Islet precursor cell (in vitro differentiated cells): ENCODE data around the gene CHORDC1.
A peak's percentile ranks its signal among the peaks of the same experiment; 100 is the strongest.
"Not testable (repeated sequence)": the region's sequence is repeated elsewhere in the genome, so short reads cannot be mapped to it uniquely, and the experiment has no call there.

ENCODE experiments used
- DNase-seq: peaks from one replicate; pipeline ENCODE4 v3.0.0-alpha.2; 2018

Gene CHORDC1

DNA sequence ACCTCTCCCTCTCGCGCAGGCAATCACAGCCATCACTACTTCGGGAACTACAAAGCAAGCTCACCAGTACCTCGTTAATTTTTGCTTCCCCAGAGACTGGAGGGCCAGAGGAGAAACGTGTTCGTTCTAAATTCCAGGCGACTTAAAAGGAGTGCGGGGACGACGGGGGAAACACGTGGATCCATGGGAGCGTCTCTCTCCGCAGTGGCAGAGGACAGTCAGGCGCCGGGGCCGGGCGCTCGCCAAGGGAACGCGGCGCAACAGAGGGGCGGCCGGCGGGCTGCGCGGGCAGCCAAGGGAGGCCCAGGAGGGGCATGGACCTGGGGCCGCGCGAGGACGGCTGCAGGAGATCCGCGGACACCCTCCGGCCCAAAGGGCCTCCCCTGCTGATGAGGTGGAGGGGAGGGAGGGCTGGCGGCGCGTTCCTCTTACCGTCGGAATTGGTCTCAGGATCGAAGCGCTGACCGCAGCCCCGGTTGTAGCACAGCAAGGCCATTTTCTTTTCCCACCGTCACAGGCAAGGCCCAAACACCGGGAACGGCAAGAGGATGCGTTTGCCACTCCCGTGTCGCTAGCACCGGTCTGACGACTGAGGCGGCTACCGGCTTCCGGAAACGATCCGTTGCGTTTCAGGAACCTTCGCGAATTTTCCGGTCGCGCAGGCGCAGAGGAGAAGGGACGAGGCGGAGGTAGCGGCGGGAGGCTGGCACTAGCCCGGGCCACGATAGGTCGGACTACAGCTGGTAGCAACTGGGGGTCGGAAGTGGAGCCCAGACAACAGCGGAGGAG is at the start of gene CHORDC1:
Gene CHORDC1 (minus strand): TSS at position 591 of the 789 bp plus-strand sequence. CDS start 95 bp downstream, at position 496.
- peak; percentile 94 for DNase-seq

DNA sequence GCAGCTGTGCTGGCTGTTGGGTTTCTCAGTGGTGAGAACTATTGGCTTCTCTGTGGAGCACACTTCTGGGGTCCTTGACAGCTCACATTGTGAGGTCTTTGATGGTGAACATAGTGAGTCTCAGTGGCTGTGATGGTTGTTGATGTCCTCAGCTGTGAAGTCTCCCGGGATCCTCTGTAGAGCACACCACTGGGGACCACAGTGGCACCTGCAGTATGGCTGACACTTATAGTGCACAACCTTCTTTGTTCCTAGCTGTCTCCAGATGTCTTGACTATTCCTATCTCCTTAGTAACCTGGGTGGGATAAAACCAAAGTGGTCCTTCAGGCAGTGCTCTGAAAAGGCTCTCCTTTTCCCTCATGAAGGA is 34.3 kb upstream of the CHORDC1 start:
- DNase-seq: no peak

DNA sequence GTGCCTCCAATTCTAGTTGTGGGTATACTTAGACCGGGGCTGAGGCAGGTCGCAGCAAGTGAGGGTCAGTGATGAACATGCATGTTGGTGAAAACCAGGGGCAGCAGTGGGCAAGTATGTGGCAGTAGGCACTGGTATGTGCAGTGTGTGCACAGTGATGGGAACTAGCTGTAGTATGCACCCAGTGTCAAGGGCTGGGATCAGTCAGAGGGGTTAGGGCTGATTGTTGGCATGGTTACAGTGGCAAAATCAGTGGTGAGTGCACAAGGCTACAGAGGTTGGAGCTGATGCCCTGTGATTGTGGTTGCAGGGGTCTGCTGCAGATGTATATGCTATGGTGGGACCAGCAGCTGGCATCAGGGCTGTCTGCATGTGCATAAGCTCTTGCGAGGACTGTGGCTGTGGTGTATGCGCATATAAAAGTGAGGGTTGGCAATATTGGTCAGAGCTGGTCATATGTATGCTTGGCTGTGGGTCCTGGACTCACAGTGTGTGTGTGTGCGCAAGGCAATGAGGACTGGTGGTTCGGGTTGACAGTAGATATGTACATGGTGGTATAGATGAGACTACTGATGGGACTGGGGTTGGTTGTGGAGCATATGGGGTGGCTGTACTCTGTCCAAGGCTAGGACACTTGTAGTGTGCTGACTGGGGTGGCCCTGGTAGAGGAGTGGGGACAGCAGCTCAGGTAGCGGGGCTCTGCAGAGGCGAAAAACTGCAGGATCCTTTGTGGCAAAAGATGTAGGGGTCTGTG is 33.7 kb upstream of the CHORDC1 start:
- no peak for DNase-seq

DNA sequence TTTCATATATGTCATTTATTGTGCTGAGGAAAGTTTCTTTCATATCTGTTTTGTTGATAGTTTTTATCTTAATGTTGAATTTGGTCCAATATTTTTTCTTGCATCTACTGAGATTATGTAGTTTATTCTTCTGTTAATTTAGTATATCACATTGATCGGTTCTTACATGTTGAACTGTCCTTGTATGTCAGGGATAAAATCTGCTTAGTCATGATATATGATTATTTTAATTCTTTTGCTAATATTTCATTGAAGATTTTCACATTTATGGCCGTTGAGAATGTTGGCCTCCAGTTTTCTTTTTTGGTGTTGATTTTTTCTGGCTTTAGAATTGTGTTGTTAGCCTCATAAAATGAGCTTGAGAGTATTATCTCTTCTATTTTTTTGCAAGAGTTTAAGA is 31.2 kb upstream of the CHORDC1 start:
- no peak for DNase-seq

DNA sequence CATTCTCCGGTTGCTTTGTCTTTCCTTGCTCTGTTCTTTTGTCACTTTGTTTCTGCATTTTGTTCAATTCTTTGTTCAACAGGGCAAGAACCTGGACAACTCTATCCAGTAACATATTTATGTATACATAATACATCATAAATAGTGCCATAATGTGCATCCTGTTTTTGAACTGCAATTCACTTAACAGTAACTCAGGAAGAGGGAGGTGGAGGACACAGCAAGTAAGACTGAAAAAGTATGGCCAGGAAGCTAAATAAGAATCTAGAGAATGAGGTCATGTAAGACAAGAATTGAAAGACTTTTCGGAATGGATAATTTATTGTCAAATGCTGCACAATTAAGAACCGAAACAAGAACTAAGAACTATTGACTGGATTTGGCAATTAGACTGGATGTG is 29.2 kb upstream of the CHORDC1 start:
- no peak for DNase-seq

DNA sequence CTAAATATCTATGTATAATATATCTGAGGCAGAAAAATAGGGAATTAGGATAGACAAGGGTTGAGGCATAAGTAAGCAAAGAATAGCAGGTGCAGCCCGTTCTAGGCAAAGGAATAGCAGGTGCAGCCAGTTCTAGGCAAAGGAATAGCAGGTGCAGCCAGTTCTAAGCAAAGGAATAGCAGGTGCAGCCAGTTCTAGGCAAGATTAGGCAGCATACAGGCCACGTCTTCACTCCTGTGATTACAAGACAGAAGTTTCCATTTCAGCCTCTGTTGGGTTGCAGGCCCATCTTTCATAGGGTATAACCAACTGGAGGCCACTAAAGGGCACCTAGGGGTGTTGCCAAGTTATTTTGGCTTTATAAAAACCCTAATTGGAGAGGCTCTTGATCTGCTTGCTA is 28.8 kb upstream of the CHORDC1 start:
- DNase-seq: no peak

DNA sequence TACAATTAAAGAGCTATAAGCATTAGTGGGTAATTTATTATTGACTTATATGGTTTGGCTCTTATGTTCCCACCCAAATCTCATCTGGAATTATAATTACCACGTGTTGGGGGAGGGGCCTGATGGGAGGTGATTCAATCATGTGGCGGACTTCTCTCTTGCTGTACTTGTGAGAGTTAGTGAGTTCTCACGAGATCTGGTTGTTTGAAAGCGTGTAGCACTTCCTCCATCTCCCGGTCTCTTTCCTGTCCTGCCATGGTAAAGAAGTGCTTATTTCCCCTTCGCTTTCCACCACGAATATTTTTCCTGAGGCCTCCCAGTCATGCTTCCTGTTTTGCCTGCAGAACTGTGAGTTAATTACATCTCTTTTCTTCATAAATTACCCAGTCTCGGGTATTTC is 28.1 kb upstream of the CHORDC1 start:
- DNase-seq: no peak

DNA sequence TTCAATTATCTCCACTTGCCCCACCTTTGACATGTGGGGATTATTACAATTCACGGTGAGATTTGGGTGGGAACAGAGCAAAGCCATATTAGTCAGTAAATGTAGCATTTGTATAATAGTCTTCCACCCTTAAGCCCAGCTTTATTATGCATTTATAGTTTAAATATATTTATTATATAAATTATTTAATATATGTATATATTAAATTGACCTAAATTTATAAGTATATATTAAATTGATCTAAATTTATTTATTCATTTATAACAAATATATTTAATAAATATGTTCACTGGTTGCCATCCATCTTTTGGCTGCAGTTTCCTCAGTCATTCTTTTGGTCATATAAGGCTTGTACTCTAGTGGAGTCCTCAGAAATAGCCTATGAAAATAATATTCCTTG is 23.6 kb upstream of the CHORDC1 start:
- DNase-seq: no peak

DNA sequence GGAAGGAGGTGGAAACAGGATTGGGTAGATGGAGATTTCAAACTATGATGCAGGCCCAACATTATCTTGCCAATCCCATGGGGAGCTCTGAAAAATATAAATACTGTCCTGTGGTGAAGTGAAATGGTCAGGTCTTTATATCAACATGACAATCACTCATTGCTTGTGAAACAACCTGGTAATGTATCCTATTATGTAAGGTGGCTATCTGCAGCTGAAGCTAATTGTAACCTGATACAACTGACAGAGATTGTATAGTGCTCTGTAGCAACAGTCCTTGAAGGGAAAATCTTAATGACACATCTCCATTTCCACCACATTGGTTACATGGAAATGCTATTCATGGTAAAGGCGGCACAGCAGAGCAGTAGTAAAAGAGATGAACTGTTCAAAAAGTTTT is 20.7 kb upstream of the CHORDC1 start:
- no peak for DNase-seq

DNA sequence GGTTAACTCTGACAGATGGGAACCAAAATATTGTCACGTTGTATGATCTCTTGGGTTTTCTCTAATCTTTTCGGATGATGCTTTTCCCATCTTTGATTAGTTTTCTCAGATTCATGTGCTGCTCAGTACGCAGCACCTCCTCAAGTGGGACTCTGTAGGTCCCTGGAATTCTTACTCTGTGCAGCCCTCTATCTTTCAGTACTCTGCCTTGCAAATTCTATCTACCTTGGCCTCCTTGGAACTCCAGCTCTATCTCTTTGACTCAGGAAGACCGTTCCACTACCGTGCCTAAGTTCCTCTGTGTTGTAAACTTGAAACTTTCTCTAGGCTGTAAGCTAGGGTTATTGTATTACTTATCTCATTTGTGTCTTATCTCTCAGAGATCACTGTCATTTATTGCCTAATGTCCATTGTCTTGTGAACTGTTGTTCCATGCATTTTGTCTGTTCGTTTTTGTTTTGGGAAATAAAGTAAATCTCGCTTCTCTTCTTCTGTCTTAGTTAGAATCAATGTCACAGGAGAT is 20.1 kb upstream of the CHORDC1 start:
- DNase-seq: no peak

DNA sequence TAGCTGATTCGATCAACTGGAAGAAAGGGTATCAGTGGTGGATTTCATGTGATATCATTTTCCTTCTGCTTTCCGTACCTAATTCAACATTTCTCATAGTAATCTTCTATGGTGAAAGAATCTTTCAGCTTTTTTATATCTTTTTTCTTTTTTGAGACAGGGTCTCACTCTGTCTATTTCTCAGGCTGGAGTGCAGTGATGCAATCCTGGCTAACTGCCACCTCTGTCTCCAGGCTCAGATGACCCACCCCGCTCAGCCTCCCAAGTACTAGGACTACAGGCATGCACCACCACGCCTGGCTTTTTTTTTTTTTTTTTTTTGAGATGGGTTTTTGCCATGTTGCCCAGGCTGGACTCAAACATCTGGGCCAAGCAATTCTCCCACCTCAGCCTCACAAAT is 18.6 kb upstream of the CHORDC1 start:
- no peak for DNase-seq

DNA sequence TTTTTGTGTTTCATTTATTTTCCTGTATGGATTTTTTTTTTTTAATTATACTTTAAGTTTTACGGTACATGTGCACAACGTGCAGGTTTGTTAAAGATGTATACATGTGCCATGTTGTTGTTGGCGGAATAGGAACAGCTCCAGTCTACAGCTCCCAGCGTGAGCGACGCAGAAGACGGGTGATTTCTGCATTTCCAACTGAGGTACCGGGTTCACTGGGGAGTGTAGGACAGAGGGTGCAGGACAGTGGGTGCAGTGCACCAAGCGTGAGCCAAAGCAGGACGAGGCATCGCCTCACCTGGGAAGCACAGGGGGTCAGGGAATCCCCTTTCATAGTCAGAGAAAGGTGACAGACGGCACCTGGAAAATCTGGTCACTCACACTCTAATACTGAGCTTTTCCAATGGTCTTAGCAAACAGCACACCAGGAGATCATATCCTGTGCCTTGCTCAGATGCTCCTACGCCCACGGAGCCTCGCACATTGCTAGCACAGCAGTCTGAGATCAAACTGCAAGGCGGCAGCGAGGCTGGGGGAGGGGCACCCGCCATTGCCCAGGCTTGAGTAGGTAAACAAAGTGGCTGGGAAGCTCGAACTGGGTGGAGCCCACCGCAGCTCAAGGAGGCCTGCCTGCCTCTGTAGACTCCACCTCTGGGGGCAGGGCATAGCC is 17.3 kb upstream of the CHORDC1 start:
- DNase-seq: not testable (repeated sequence)

DNA sequence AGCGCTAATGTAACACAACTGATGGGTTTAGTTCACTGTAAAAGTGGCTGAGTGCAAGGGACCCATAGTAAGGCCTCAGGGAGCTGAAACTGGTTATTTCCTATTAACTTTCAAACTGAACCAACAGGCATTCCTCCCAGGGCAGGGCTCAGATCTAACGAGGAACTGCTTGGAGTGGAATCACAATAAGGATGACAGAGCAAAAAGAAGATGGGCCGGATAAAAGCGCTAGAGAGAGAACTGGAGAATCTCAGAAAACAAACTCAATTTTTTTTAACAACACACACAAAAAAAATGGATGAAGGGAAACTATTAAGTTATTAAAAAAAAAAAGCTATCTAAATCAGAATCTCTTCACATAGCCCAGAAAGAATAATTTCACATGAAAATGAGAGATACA is 14.2 kb upstream of the CHORDC1 start:
- DNase-seq: no peak

DNA sequence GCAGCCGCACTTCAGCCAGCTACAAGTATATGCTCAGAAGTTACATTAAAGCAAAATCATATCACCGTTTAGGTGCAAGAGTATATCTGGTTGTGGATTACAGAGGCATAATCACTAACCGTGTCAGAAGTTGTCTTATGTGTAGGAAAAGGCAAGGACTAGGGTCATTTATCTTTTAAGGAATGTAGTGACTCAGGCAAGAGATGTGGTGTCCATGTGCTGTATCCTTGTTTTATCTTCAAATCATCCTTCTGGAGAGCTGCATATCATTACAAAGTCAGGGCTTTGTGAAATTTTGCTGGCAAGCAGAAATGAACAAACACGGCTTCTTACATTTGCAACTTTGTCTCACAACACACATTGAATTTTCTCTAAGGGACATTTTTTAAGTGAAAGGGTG is 12.7 kb upstream of the CHORDC1 start:
- DNase-seq: no peak

DNA sequence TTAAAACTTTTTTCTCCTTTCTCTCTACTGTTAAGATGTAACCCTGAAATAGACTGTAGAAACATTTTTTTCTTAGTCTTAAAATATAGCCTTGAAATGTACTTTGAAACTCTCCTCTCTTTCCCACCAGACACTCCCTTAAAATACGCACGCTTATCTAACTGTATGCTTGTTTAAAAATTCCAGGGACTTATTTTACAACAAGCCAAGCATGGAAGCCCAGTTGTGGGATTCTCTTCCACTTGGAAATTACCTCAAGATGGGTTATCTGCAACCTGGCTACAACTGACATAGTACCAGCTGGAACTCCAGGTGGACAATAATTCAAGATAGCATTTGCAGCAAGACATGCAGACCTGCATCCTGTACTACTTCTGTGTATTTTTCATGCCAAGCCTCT is 12.1 kb upstream of the CHORDC1 start:
- no peak for DNase-seq

DNA sequence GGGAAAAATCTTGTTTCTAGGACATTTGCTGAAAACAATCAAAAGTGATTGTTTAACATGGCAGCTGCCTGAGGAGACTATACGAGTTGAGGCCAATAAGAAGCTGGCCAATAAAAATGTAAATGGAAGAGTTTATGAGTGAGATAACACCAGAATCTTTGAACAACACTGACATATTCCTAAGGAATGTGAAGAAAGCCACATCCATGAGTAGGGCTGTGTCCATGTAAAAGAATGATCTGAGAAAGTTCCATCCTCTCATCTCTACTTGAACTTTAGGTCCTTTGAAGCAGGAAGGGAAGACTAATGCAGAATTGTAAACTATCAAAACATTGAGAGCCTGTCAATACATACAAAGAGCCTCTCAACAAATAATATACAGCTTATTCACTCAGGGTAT is 6.9 kb upstream of the CHORDC1 start:
- no peak for DNase-seq

DNA sequence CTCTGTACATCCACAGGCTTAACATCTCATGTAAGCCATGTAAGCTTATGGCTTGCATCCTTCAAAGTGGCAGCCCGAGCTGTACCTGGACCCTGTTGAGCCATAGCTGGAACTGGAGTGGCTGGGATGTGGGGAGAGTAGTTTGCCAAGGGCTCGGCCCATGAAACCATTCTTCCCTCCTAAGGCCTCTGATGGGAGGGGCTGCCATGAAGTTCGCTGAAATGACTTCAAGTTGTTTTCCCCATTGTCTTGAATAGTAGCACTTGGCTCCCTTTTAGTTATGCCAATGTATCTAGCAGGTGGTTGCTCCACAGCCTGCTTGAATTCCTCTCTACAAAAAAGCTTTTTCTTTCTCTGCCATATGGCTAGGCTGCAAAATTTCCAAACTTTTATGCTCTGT is 5.2 kb upstream of the CHORDC1 start:
- no peak for DNase-seq

DNA sequence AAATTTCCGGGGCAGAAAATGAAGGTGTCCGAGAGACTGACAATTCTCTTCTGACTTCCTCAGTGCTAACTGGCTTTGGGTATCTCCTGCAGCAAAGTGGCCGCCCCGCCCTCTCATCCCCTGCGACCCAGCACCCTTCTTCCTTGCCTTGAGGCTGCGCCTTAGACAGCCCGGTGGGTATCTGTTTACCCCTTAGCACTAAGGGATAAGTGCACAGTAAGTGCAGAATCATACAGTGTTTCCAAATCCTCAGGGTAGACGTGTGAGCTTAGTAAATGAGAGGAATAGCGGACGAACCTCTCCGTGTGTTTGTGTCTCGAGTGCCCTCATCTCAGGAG is 368 bp upstream of the CHORDC1 start:
- DNase-seq: no peak

DNA sequence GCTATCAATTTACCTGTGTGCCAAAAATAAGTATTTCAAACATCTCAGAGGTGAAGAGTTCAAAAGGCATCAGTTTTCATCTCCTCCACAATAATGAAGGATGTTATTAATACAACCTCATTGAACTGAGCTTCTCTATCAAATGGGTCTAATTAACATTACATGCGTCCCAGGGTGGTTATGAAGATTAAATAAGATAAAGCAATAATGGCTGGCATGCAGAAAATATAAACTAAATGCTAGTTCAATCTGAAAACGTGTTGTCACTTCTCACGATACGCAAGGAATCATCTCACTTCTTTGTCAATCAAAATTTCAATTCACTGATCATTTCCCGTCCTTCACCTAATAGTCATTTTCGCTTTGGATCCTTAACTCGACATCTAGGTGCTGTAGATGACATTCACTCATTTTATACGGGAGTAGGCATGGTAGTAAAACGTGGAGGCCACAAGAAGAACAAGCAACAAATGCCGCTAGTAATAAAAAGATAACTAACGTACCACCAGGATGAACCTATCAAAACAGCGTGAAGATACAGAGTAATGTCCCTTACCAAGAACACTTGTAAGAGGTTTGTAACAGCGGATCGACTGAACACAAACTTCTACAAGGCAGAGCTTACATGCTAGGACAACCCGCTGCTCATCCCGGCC is 918 bp downstream of the CHORDC1 start:
- DNase-seq: no peak

DNA sequence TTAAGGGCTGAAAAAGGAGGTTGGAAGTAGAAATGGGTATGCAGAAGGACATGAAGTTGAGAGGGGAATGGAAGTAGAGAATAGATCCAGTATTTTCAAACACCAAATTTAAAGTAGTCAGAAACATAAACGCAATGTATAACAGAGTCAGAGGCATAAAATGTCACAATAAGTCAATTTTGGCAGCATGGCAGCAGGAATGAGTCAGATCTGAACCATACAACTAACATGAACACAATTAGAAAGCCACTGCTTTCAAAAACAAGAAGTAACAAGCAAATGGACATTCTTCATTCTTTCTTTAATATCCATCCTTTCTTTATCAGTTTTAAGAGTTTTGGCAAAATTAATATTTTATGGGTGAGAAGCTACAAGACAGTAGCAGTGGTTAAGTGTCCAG is 2.5 kb downstream of the CHORDC1 start:
- DNase-seq: no peak

DNA sequence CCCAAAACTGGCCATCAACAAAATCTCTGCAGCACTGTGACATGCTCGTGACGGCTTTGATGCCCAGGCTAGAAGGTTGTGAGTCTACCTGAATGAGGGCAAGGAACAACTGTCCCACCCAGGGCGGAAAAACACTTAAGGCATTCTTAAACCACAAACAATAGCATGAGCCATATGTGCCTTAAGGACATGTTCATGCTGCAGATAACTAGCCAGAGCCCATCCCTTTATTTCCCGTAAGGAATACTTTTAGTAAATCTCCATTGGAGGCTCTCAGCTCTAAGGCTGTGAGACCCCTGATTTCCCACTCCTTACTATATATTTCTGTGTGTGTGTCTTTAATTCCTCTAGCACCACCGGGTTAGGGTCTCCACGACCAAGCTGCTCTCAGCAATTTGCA is 3.4 kb downstream of the CHORDC1 start:
- no peak for DNase-seq

DNA sequence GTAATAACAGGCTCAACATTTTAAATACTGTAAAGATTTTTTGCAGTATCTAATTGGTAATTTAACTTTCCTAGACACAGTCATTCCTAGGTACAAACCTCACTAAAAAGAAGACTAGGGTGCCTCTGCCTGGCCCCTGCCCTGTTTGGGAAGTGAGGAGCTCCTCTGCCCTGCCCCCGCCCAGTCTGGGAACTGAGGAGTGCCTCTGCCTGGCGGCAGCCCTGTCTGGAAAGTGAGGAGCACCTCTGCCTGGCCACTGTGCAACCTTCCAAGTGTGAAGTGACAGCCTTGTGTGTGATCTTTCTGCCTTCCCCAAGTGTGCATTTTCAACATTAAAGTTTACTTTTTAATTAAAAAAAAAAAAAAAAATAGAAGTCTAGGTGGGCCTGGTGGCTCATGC is 4.2 kb downstream of the CHORDC1 start:
- DNase-seq: peak; percentile 57

DNA sequence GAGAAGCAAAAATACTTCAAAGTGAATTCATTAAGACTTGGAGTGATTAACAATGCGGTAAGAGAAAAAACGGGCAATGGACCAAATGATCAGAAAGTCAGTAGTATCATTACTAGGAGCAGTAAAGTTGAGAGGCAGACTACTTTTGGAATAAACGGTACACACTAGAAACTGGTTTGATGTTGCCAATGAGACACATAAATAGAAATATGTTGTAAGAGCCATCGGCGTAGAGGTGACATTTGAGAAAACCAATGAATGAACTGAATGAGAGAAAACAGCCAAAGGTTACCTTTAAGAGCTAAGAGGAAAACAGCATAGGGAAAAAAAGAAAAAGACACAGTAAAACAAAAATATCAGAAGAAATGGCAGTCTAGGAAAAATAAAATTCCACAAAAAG is 6.2 kb downstream of the CHORDC1 start:
- no peak for DNase-seq
